Neural cell (in vitro differentiated cells): ENCODE results near the gene ATP5F1E. TPM values are rescaled to one million over a fixed set of nuclear protein-coding genes. Genes with fewer than 3 reads are reported as not detected.

ENCODE experiments used
- H2AFZ ChIP-seq: fragments of 200-600, 300-800 bp; sonication (generic), shearing (Covaris generic); 2 replicates; pipeline ENCODE4 v1.6.0; 2014; ENCODE audit warnings: low read depth, mild to moderate bottlenecking, antibody characterized with exemption, low read length, moderate library complexity
- H3F3A ChIP-seq: fragments of 200-600 bp; shearing (Covaris generic); 2 replicates; pipeline ENCODE4 v1.6.1; 2016; ENCODE audit warnings: mild to moderate bottlenecking, moderate library complexity, mixed read lengths, antibody characterized with exemption, low read length; ENCODE audit not compliant: insufficient read depth, poor library complexity, severe bottlenecking
- H3K27ac ChIP-seq: fragments of 200-600, 300-800 bp; sonication (generic), shearing (Covaris generic); 2 replicates; pipeline ENCODE4 v1.5.1; 2014; ENCODE audit warnings: mild to moderate bottlenecking, low read length, moderate library complexity
- H3K27me3 ChIP-seq: fragments of 300-800, 200-600 bp; sonication (generic), shearing (Covaris generic); 2 replicates; pipeline ENCODE4 v1.6.0; 2014; ENCODE audit warnings: mild to moderate bottlenecking, low read depth, low read length, moderate library complexity; ENCODE audit not compliant: insufficient read depth
- H3K36me3 ChIP-seq: fragments of 300-800, 200-600 bp; sonication (generic), shearing (Covaris generic); 2 replicates; pipeline ENCODE4 v1.5.1; 2014; ENCODE audit warnings: mild to moderate bottlenecking, antibody characterized with exemption, low read length, moderate library complexity; ENCODE audit not compliant: insufficient read depth
- H3K4me2 ChIP-seq: fragments of 300-800, 200-600 bp; sonication (generic), shearing (Covaris generic); 2 replicates; pipeline ENCODE4 v1.6.0; 2014; ENCODE audit warnings: mild to moderate bottlenecking, low read length
- H3K4me3 ChIP-seq: fragments of 300-800, 200-600 bp; sonication (generic), shearing (Covaris generic); 2 replicates; pipeline ENCODE4 v1.5.1; 2014; ENCODE audit warnings: mild to moderate bottlenecking, low read length, moderate library complexity
- H3K79me2 ChIP-seq: fragments of 200-600 bp; shearing (Covaris generic); replicated peaks from 2 replicates; pipeline ENCODE4 v1.6.0; 2014; ENCODE audit warnings: mild to moderate bottlenecking, low read length, moderate library complexity; ENCODE audit not compliant: insufficient read depth
- H3K9ac ChIP-seq: fragments of 300-800, 200-600 bp; sonication (generic), shearing (Covaris generic); 2 replicates; pipeline ENCODE4 v1.6.1; 2016; ENCODE audit warnings: mild to moderate bottlenecking, low read length, mixed read lengths
- H3K9me2 ChIP-seq: fragments of 200-600 bp; shearing (Covaris generic); 2 replicates; pipeline ENCODE4 v1.6.1; 2016; ENCODE audit warnings: mild to moderate bottlenecking, low read length, mixed read lengths; ENCODE audit not compliant: insufficient read depth
- H3K9me3 ChIP-seq: fragments of 200-600, 300-800 bp; sonication (generic), shearing (Covaris generic); 2 replicates; pipeline ENCODE4 v1.6.1; 2016; ENCODE audit warnings: mild to moderate bottlenecking, mixed run types, low read length, moderate library complexity, mixed read lengths
- H4K20me1 ChIP-seq: fragments of 200-600 bp; shearing (Covaris generic); 2 replicates; pipeline ENCODE4 v1.6.1; 2016; ENCODE audit warnings: mild to moderate bottlenecking, mixed run types; ENCODE audit not compliant: insufficient read depth
- CTCF ChIP-seq: fragments of 450-650 bp; IDR thresholded peaks from 2 replicates; pipeline ENCODE4 v1.5.1; 2014; ENCODE audit warnings: antibody characterized with exemption, mild to moderate bottlenecking, moderate library complexity; ENCODE audit not compliant: poor library complexity, severe bottlenecking
- EP300 ChIP-seq: fragments of 450-650 bp; conservative IDR thresholded peaks from 2 replicates; pipeline ENCODE4 v1.6.1; 2014; ENCODE audit warnings: antibody characterized with exemption, mild to moderate bottlenecking, moderate library complexity; ENCODE audit not compliant: poor library complexity, severe bottlenecking
- EZH2 ChIP-seq: fragments of 200-600, 300-800 bp; shearing (Covaris generic), sonication (generic); IDR thresholded peaks from 2 replicates; pipeline ENCODE4 v1.6.1; 2014; ENCODE audit warnings: antibody characterized with exemption, low read length, borderline replicate concordance, mild to moderate bottlenecking; ENCODE audit not compliant: insufficient read depth, poor library complexity, severe bottlenecking
- MXI1 ChIP-seq: fragments of 450-650 bp; conservative IDR thresholded peaks from 2 replicates; pipeline ENCODE4 v1.6.1; 2014; ENCODE audit warnings: antibody characterized with exemption, mild to moderate bottlenecking; ENCODE audit not compliant: poor library complexity, severe bottlenecking
- POLR2AphosphoS5 ChIP-seq: IDR thresholded peaks from 2 replicates; pipeline ENCODE4 v1.6.1; 2012
- RAD21 ChIP-seq: fragments of 450-650 bp; conservative IDR thresholded peaks from 2 replicates; pipeline ENCODE4 v1.6.1; 2014; ENCODE audit warnings: antibody characterized with exemption, mild to moderate bottlenecking, moderate library complexity
- REST ChIP-seq: IDR thresholded peaks from 2 replicates; pipeline ENCODE4 v1.6.1; 2012; ENCODE audit warnings: borderline replicate concordance
- SMC3 ChIP-seq: fragments of 450-650 bp; conservative IDR thresholded peaks from 2 replicates; pipeline ENCODE4 v1.6.1; 2014; ENCODE audit warnings: antibody characterized with exemption, mild to moderate bottlenecking, moderate library complexity; ENCODE audit not compliant: poor library complexity
- TAF1 ChIP-seq: IDR thresholded peaks from 2 replicates; pipeline ENCODE4 v1.6.1; 2012; ENCODE audit warnings: low read depth
- polyA plus RNA-seq: library from polyadenylated mRNA; depleted of rRNA; stranded (reverse); fragments of >200 nt; gene quantifications from 2 replicates; pipeline ENCODE4 v1.2.3, GENCODE V29; 2014

The ATP5F1E gene
- polyA plus RNA-seq, 1 donor from 2014 or later: 133 TPM

- TF ChIP-seq REST: no peak
- no peak for TF ChIP-seq RAD21
- TF ChIP-seq MXI1: no peak
- no peak for TF ChIP-seq TAF1
- TF ChIP-seq SMC3: no peak
- TF ChIP-seq EZH2: no peak
- no peak for TF ChIP-seq POLR2AphosphoS5
- no peak for TF ChIP-seq EP300
- TF ChIP-seq CTCF: no peak
- H3K9me3 ChIP-seq: no peaks in the 10 kb centered on the region
- H3K4me3 ChIP-seq: peak overlapping the region; percentile 81
Observed at GRCh38 chr20:58982406-58983114, 49.6 kb downstream of the ATP5F1E start.

GRCh38 chr20:58981628-58982364 is 50.3 kb downstream of the ATP5F1E start:
- H3K9ac ChIP-seq: peak overlapping the region; percentile 70
- peak overlapping the region; percentile 8 for H2AFZ ChIP-seq
- H3K27me3 ChIP-seq: no peaks in the 10 kb centered on the region
- peak overlapping the region; percentile 81 for H3K4me3 ChIP-seq
- no peak for TF ChIP-seq EP300
- TF ChIP-seq TAF1: no peak
- no peak for TF ChIP-seq EZH2
- TF ChIP-seq MXI1: peak; percentile 84
- TF ChIP-seq SMC3: no peak
- peaks cover 25% of the 10 kb centered on the region for H3K79me2 ChIP-seq
- H3F3A ChIP-seq: no peaks in the 10 kb centered on the region
- H3K9me3 ChIP-seq: no peaks in the 10 kb centered on the region
- no peaks in the 10 kb centered on the region for H4K20me1 ChIP-seq
- no peak overlapping the region for H3K27ac ChIP-seq
- H3K4me2 ChIP-seq: peak overlapping the region; percentile 86
- no peaks in the 10 kb centered on the region for H3K36me3 ChIP-seq
- no peaks in the 10 kb centered on the region for H3K9me2 ChIP-seq

More at GRCh38 chr20:58982406-58983114, 49.6 kb downstream of the ATP5F1E start:
- Histone ChIP-seq H3K9me2 (no peaks in the 10 kb centered on the region), H4K20me1 (no peaks in the 10 kb centered on the region), H3K27ac (no peak overlapping the region), H3F3A (no peaks in the 10 kb centered on the region), H3K9ac (no peak overlapping the region), H2AFZ (no peak overlapping the region), H3K4me2 (peak overlapping the region; percentile 86), H3K36me3 (no peaks in the 10 kb centered on the region), H3K79me2 (peaks cover 25% of the 10 kb centered on the region), H3K27me3 (no peaks in the 10 kb centered on the region)
